ENCODE measurements around the gene TMEM223. TPM values are rescaled to one million over a fixed set of nuclear protein-coding genes. Genes with fewer than 3 reads are reported as not detected.

Gene TMEM223, protein sequence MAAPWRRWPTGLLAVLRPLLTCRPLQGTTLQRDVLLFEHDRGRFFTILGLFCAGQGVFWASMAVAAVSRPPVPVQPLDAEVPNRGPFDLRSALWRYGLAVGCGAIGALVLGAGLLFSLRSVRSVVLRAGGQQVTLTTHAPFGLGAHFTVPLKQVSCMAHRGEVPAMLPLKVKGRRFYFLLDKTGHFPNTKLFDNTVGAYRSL
- total RNA-seq = 11.2 and 21.0 TPM in 2 replicates

DNA sequence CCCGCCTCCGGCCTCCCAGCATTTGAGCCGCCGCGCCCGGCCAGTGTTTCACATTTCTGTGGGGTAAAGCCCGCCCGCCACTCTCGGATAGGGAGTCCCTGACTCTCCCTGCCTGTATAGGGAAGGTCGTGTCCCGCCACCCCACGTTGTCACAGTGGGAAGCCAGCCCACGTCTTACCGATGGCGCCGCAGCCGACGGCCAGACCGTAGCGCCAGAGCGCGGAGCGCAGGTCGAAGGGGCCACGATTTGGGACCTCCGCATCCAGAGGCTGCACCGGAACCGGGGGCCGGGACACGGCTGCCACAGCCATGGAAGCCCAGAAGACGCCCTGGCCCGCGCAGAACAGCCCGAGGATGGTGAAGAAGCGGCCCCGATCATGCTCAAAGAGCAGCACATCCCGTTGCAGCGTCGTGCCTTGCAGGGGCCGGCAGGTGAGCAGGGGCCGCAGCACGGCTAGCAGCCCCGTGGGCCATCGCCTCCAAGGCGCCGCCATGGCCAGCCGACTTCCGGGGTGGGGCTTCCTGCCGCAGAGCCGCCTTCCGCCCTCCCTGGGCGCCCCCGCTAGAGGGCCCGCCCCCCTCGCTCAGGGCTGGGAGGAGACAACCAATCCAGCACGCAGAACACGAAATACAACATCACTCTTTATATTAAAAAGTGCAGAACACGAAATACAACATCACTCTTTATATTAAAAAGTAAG, at the start of gene TMEM223:
TSS of gene TMEM223 (minus strand) at position 506 of the 701 bp plus-strand sequence. CDS start at position 494, 12 bp downstream.

DNA sequence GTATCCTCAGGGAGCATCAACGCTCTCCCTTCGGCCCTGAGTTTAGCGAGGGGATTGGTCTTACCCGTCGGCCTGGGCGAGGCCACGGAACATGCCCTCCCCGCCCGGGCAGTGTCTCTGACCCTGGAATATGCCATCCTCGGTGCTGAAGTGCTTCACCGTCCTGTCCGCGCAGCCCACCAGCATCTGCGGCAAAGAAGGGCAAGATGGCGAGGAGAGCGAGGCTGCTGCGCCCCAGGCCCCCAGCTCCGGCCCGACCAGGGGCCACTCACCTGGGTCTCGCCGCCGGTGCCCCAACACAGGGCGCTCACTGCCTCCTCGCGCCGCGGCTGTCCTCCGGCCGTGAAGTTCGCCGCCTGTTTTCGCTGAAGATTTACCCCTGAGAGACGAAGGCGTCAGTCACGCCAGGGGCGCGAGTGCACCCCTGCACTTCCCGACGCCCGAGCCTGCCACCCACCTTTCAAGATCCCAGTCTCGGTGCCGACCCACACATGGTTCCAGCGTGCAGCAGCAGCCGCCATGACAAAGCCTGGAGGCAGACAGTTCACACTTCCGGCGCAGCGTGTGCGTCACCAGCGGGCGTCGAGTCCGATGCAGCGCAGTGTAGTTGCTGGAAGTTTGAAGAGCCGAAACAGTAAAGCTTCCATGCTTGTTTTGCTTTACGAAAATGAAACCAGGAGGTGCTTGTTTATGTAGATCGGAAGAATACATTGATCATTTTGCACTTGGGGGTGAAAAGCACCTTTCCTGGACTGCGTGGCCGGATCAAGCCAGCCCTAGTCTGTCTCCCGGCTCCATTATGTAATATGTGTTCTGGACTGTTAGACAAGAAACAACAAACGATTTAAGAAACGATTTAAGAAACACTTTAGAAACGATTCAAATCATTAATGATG, 47.5 kb upstream of the TMEM223 start, which contains the start of gene WDR74:
TSS of gene WDR74 (minus strand) at position 541 of the 896 bp plus-strand sequence. CDS start at position 521, 20 bp downstream.

DNA sequence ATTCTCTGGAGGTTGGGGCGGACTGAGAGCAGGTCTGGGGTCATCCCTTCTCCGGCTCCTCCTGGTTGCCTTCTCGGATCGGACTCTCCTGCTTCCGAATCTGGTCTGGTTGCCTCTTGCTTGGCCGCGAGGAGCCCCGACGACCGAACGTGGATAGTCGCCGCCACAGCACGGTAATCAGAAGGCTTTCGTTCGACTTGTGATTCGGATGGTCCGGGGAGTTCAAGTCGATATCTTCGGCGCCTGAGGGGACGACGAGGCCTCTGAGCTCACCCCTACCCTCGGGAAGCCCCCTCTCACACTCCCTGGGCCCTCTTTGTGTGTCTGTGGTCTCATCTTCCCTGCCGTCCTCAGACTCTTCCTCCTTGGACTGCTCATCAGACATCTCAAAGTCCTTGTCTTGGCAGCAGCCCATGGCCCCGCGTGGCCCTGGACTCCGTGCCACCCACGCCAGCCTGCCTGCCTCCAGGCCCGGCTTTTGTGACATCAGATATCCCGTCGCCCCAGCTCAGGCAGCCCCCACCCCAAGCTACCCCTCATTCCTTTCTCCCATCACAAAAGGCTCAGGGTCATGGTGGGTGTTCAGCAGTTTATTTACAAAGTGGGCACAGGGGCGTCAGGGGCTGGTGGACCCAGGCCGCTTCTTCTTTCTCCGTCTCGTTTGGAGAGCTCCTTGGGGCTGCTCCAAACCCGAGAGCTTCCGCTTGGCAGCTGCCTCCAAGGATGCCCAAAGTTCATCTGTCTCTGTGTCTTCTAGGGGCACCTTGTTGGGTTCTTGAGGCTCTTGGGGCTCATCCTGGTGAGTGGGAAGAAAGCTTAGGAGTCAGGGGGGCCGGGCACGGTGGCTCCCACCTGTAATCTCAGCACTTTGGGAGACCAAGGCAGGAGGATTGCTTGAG, 40.8 kb upstream of the TMEM223 start, which contains the start of gene TEX54:
TSS of gene TEX54 (minus strand) at position 506 of the 899 bp plus-strand sequence.

DNA sequence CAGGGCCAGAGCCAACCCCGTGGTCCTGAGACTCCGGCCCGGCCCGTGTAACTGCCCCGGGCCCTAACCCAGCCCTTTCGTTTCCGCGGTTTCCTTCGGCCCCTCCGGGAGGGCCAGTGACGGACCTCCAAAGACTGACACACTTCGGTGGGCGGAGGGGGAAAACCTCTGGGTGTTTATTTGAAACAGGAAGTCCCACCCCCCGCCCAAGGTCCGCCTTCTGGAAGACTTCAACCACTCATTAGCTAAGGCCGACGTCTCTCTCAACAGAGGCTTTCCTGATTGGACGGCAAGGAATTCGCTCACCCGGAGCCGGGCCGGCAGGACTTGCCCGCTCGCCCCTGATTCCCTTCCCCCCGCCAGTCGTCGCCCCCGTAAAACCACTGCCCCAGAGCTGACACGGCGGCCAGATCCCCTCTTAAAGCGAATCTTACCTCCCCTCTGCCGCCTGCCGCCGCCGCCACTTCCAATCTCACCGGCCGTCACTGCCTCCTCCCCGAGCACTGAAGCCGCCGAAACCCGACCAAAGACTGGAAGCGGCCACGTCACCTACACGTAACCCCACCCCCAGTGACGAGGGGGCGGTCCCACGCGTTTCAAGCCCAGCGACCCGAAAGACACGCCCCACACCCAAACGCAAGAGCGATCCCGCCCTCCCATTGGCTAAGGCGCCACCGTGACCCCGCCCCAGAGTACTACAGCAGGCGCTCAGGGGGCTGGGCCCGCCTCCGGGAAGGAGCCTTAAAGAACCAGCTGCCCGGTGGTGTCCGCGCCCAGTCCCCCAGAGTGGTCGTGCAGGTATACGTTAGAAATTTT, 39.9 kb upstream of the TMEM223 start, which contains the start of gene STX5:
TSS of gene STX5 (minus strand) at position 532 of the 816 bp plus-strand sequence. CDS start 808 bp downstream, outside the sequence.

DNA sequence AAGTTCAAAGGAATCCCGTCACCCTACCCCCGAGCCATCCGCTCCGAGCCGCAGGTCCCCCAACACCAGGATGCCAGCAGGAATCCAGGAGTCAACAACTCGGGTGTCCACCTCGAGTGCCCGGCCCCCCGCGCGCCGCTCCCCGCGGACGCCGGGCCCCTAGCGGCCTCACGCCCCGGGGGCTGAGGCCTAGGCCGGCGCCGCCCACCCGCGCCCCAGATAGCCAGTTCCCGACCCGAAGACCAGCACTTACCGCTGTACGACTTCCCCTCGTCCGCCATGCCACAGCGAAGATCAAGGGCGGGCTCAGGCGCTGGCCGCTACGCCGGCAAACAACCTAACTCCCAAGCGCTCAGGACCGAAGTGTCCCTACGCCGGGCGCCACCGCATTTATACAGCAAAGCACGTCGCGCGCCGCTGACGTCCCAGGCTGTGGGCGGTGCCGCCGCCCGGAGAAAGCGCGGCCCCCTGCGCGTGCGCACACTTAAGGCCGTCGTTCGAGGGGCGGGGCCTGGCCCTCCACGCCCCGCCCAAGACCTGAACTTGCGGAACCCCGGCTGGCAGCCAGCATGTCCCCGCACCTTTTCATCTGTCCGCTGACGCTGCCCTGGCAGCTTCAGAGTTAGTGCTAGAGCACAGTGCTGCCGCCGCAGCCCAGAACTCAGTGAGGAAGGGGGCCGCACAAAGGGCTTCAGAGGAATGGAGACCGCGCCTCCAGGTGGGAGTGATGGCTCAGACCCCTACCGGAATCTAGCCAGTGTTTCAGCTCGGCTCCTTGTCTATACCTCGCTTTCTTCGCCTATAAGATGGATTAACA, 13.5 kb upstream of the TMEM223 start, which contains the start of gene NXF1:
TSS of gene NXF1 (minus strand) at position 365 of the 817 bp plus-strand sequence. CDS start at position 281, 84 bp downstream.

DNA sequence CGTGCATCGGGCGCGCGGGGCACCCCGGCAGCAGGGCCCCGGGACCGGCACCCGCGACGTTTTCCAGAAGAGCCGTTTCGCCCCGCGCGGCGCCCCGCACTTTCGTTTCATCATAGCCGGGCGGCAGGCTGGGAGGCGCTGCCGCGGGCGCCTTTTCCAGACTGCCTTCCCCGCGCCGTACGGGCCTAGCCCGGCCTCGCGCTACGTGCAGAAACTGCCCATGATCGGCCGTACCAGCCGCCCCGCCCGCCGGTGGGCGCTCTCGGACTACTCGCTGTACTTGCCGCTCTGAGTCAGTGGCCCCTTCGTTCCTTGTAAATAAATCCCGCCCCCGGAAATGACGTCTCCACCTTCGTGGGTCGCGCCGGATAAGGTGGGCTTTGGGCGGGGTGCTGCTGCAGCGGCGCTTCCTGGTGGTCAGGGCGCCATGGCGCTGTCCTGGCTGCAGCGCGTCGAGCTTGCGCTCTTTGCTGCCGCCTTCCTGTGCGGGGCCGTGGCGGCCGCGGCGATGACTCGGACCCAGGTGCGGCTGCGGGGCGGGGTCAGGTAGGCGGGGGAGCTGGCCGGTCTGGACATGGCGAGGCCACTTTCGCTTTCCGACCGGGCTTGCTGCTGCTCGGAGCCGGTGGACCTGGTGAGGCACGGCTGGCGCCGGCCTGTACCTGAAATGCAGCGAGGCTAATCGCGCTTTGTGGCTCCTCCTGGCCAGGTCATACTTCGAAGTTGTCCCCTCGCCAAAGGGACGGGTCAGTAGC, 4.6 kb downstream of the TMEM223 start, which contains the start of gene TMEM179B:
TSS of gene TMEM179B (plus strand) at position 398 of the 755 bp plus-strand sequence. CDS start at position 428, 30 bp downstream.

DNA sequence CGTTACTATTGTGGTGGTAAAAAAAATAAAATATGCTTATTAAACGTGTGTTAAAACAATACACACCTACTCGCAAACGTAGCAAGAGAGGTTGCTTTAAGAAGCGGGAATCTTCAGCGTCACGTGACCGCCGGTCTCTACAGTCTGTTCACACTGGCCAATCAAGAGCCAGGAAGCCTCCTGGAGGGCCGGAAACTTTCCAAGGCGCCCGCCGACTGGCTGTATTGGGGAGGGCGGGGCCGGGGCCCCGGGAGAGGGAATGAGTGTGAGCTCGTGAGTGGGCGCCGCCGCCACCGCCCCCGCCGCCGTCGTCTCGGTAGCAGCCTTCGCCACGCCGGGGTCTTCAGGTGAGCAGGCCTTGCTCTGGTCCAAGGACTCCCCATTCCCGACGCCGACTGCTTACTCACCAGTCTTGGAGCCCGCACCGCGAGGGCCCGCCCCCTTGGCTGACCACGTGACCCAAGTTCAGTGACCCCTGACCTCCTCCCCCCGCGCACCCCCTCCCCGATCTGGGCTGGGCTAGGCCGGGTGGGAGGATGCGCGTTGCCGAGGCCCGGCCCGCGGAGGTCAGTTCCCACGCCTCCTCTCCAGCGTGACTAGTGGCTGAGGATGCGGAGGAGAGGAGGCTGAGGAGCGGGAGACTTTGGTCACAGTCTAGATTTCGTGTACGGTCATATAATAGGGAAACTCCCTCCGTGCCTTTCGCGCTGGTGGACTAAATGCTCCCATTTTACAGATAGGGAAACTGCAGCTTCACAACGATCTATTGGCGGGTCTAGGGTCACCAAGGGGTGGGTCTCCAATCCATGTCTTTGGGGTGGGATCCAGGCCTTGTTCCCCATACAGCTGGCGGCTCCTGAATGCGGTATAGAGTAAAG, 20.4 kb downstream of the TMEM223 start, which contains the start of gene TAF6L:
TSS of gene TAF6L (plus strand) at position 253 of the 878 bp plus-strand sequence. CDS start 4,388 bp downstream, outside the sequence.

DNA sequence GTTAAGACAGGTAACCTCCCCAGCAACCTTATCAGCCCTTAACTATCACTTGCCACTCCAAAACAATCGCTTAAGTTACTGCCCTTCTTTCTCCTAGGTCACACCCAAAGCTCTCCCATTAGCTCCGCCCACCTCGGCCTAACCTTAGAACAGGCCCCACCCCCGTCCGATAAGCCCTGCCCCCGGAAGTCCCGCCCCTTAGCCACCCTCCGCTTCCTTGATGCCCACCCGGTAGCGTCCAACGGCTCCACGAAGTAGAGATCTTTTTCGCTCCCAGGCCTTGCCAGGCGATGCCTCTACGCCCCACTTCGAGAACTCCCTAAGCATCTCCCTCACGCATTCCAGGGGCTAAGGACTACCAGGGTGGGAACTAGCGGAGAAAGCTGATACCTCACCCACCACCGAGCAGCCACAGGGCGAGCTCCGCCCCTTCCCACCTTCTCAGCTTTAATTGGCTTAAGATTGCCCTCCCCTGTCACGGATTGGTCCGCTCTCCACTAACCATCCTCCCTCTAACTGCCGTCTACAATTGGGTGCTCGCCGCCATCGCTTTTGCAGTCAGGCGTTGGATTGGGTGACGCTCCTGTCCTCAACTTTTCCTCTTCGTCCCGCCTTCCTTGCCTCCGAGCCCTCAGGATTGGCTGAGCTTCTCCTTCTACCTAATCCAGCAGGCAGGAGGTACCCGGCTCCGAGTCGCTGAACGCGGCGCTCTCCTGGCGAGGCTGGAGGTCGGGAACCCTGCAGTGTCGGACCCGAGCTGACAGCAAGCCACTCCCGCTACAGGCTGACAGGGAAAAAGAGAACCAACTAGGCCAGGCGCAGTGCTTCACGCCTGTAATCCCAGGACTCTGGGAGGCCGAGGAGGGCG, 37.8 kb downstream of the TMEM223 start, which contains the start of gene ZBTB3:
TSS of gene ZBTB3 (minus strand) at position 425 of the 868 bp plus-strand sequence. CDS start 496 bp downstream, outside the sequence.

Small RNA genes lying within 50 kb of the gene (small RNA-seq; reads per million reads assigned to genes)
- gene MIR6514 (ENCODE audit: low replicate concordance) (0.65 reads per million, percentile 28 among the genes with 10 or more reads in this experiment), gene RNU6-118P (ENCODE audit: low replicate concordance) (not detected)

Other genes starting within 250 kb of the TMEM223 start
- gene AHNAK, start 245.2 kb downstream of the TMEM223 start, total RNA-seq = 206 and 490 TPM in 2 replicates
- 914 and 1,622 TPM in 2 replicates for gene EEF1G, start 218.1 kb downstream of the TMEM223 start, total RNA-seq
- 7.4 and 8.4 TPM in 2 replicates for gene TUT1, start 200.5 kb downstream of the TMEM223 start, total RNA-seq
- gene MTA2, start 190.1 kb downstream of the TMEM223 start, total RNA-seq = 82.7 and 179 TPM in 2 replicates
- 17.9 and 20.3 TPM in 2 replicates for gene EML3, start 179.2 kb downstream of the TMEM223 start, total RNA-seq
- 1.3 and 4.6 TPM in 2 replicates for gene ROM1, start 178.7 kb downstream of the TMEM223 start, total RNA-seq
- 34.6 and 47.0 TPM in 2 replicates for gene B3GAT3, start 170.0 kb downstream of the TMEM223 start, total RNA-seq
- gene GANAB, start 145.4 kb downstream of the TMEM223 start, total RNA-seq = 222 and 365 TPM in 2 replicates
- 19.0 and 38.4 TPM in 2 replicates for gene INTS5, start 138.7 kb downstream of the TMEM223 start, total RNA-seq
- 19.9 and 31.8 TPM in 2 replicates for gene C11orf98, start 126.8 kb downstream of the TMEM223 start, total RNA-seq
- 5.3 and 10.0 TPM in 2 replicates for gene CSKMT, start 126.7 kb downstream of the TMEM223 start, total RNA-seq
- 4.6 and 7.6 TPM in 2 replicates for gene UQCC3, start 120.3 kb downstream of the TMEM223 start, total RNA-seq
- gene LBHD1, start 119.7 kb downstream of the TMEM223 start, total RNA-seq = 5.2 and 5.5 TPM in 2 replicates
- gene UBXN1, start 112.9 kb downstream of the TMEM223 start, total RNA-seq = 62.4 and 230 TPM in 2 replicates
- gene LRRN4CL, start 102.5 kb downstream of the TMEM223 start, total RNA-seq = 3.7 and 4.7 TPM in 2 replicates
- gene BSCL2, start 84.6 kb downstream of the TMEM223 start, total RNA-seq = 42.2 and 63.7 TPM in 2 replicates
- gene GNG3, start 84.3 kb downstream of the TMEM223 start, total RNA-seq = not detected in 2 replicates
- 7.0 and 16.3 TPM in 2 replicates for gene HNRNPUL2, start 64.5 kb downstream of the TMEM223 start, total RNA-seq
- 39.8 and 49.1 TPM in 2 replicates for gene TTC9C, start 63.5 kb downstream of the TMEM223 start, total RNA-seq
- gene ZBTB3, start 37.8 kb downstream of the TMEM223 start, total RNA-seq = 15.1 and 18.3 TPM in 2 replicates
- 54.0 and 56.0 TPM in 2 replicates for gene POLR2G, start 30.4 kb downstream of the TMEM223 start, total RNA-seq
- gene TAF6L, start 20.6 kb downstream of the TMEM223 start, total RNA-seq = 19.3 and 29.5 TPM in 2 replicates
- 42.2 and 50.7 TPM in 2 replicates for gene TMEM179B, start 4.6 kb downstream of the TMEM223 start, total RNA-seq
- 35.2 and 49.5 TPM in 2 replicates for gene NXF1, start 13.4 kb upstream of the TMEM223 start, total RNA-seq
- 48.7 and 70.2 TPM in 2 replicates for gene STX5, start 40.0 kb upstream of the TMEM223 start, total RNA-seq
- not detected in 2 replicates for gene TEX54, start 40.8 kb upstream of the TMEM223 start, total RNA-seq
- gene WDR74, start 47.6 kb upstream of the TMEM223 start, total RNA-seq = 44.6 and 56.4 TPM in 2 replicates
- gene SLC3A2, start 88.9 kb upstream of the TMEM223 start, total RNA-seq = 160 and 906 TPM in 2 replicates
- gene CHRM1, start 129.4 kb upstream of the TMEM223 start, total RNA-seq = not detected in 2 replicates
- not detected in 2 replicates for gene SLC22A6, start 193.0 kb upstream of the TMEM223 start, total RNA-seq
- gene SLC22A8, start 223.8 kb upstream of the TMEM223 start, total RNA-seq = not detected in 2 replicates